Measurements from ENCODE around the gene BICD2.
A peak's percentile ranks its signal among the peaks of the same experiment; 100 is the strongest.

BICD2 gene

DNA sequence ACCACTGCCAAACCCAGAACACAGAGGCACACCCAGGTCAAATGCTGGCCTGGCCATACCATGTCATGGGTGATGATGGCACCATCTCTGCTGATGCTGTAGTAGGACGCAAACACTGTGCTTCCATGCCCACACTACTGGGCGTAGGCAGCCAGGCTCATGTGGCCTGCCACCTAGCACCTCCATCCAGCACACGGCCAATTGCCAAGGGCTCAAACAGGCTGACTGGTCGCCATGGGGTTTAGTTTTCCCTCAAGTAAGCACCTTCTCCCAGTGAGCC is 39.4 kb downstream of the BICD2 start:
- H3K27me3 Mint-ChIP-seq (ENCODE audit: low read depth, poor library complexity): peaks cover 4% of the 10 kb centered on the region
- H3K27ac Mint-ChIP-seq: no peak overlapping the region
- no peak overlapping the region for H3K4me3 Mint-ChIP-seq
- no peak for DNase-seq
- H3K4me1 Mint-ChIP-seq: peaks cover 55% of the 10 kb centered on the region
- H3K9me3 Mint-ChIP-seq: no peaks in the 10 kb centered on the region
- TF ChIP-seq, protein P1, sequence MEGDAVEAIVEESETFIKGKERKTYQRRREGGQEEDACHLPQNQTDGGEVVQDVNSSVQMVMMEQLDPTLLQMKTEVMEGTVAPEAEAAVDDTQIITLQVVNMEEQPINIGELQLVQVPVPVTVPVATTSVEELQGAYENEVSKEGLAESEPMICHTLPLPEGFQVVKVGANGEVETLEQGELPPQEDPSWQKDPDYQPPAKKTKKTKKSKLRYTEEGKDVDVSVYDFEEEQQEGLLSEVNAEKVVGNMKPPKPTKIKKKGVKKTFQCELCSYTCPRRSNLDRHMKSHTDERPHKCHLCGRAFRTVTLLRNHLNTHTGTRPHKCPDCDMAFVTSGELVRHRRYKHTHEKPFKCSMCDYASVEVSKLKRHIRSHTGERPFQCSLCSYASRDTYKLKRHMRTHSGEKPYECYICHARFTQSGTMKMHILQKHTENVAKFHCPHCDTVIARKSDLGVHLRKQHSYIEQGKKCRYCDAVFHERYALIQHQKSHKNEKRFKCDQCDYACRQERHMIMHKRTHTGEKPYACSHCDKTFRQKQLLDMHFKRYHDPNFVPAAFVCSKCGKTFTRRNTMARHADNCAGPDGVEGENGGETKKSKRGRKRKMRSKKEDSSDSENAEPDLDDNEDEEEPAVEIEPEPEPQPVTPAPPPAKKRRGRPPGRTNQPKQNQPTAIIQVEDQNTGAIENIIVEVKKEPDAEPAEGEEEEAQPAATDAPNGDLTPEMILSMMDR (IDR thresholded peaks at IDR 0.05): no peak
- H3K36me3 Mint-ChIP-seq (ENCODE audit: low read depth): peaks cover 13% of the 10 kb centered on the region

DNA sequence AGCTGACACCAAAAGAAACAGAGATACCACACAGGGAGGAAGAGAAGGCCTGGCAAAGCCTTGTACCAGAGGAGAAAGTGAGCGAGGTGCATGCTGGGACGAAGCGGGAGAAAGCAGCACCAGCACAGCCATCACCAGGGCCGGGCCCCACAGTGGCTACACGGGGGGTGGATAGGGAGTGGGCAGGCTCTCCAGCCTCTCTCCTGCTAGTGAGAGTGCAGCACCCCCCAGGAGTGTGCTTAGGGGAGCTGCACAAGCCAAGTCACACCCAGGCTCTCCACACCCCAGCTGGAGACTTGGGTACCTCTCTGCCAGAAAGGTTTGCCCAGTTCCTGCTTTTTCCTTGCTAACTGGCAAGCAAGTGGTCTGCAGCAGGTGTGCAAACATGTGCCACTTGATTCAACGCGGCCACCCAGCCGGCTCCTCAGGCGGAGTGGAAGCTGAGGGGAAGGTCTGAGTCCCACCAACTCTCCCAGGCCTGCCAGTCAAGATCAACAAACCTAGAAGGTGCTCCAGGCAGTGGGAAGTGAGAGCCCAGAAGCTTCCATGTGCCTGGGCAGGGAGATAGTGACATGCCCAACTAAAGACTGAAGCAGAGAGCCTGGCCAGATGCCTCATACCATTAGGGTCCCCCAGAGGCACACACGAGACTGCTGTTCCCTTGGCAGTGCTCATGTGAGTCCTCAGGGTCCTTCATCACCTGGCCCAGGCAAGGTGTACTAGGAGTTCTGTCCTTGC is 39.9 kb downstream of the BICD2 start:
- Mint-ChIP-seq H3K27ac (peak overlapping the region; percentile 89), H3K4me1 (peaks cover 49% of the 10 kb centered on the region), H3K4me3 (no peak overlapping the region), H3K27me3 (ENCODE audit: low read depth, poor library complexity) (peaks cover 4% of the 10 kb centered on the region), H3K9me3 (no peaks in the 10 kb centered on the region), H3K36me3 (ENCODE audit: low read depth) (peaks cover 17% of the 10 kb centered on the region)
- TF ChIP-seq, protein P1 (IDR thresholded peaks at IDR 0.05): no peak
- DNase-seq: no peak

DNA sequence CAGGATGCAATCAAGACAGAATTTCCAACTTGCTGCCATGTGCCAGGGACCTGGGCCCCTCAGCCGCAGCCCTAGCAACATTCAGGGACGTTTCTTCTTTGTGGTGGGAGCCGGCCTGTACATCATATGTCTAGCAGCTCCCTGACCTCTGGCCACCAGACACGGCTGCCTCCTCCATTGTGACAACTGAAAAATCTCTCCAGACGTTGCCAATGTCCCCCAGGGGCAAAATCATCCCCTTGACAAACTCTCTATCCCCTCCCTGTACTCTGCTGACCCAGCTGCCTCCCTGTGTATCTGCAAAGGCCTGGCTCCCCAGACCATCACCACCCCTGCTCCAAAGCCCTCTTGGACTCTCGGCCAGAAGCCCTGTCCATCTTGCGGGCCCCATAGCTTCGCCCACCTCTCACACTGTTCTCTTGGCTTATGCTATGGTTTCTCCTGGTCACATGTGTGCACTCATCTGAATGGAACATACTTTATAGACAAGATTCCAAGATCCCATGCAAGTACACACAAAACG is 40.8 kb downstream of the BICD2 start:
- no peaks in the 10 kb centered on the region for H3K9me3 Mint-ChIP-seq
- peaks cover under 1% of the 10 kb centered on the region for H3K27me3 Mint-ChIP-seq (ENCODE audit: low read depth, poor library complexity)
- no peak for DNase-seq
- peaks cover 23% of the 10 kb centered on the region for H3K36me3 Mint-ChIP-seq (ENCODE audit: low read depth)
- peak overlapping the region; percentile 89 for H3K27ac Mint-ChIP-seq
- TF ChIP-seq, protein P1 (IDR thresholded peaks at IDR 0.05): no peak
- H3K4me1 Mint-ChIP-seq: peaks cover 41% of the 10 kb centered on the region
- no peak overlapping the region for H3K4me3 Mint-ChIP-seq

DNA sequence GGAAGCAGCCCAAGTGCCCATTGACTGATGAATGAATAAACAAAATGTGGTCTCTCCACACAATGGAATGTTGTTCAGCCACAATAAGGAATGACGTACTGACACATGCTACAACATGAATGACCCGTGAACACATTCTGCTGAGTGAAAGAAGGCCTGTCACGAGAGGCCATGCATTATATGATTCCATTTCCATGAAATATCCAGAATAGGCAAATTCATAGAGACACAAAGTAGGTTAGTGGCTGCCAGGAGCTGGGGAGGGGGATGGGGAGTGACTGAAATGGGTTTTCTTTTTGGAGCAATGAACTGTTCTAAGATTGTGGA is 41.4 kb downstream of the BICD2 start:
- H3K4me3 Mint-ChIP-seq: no peak overlapping the region
- H3K36me3 Mint-ChIP-seq (ENCODE audit: low read depth): peaks cover 23% of the 10 kb centered on the region
- TF ChIP-seq, protein P1 (IDR thresholded peaks at IDR 0.05): no peak
- H3K9me3 Mint-ChIP-seq: no peaks in the 10 kb centered on the region
- peaks cover 40% of the 10 kb centered on the region for H3K4me1 Mint-ChIP-seq
- H3K27ac Mint-ChIP-seq: peak overlapping the region; percentile 48
- no peak for DNase-seq
- no peaks in the 10 kb centered on the region for H3K27me3 Mint-ChIP-seq (ENCODE audit: low read depth, poor library complexity)

DNA sequence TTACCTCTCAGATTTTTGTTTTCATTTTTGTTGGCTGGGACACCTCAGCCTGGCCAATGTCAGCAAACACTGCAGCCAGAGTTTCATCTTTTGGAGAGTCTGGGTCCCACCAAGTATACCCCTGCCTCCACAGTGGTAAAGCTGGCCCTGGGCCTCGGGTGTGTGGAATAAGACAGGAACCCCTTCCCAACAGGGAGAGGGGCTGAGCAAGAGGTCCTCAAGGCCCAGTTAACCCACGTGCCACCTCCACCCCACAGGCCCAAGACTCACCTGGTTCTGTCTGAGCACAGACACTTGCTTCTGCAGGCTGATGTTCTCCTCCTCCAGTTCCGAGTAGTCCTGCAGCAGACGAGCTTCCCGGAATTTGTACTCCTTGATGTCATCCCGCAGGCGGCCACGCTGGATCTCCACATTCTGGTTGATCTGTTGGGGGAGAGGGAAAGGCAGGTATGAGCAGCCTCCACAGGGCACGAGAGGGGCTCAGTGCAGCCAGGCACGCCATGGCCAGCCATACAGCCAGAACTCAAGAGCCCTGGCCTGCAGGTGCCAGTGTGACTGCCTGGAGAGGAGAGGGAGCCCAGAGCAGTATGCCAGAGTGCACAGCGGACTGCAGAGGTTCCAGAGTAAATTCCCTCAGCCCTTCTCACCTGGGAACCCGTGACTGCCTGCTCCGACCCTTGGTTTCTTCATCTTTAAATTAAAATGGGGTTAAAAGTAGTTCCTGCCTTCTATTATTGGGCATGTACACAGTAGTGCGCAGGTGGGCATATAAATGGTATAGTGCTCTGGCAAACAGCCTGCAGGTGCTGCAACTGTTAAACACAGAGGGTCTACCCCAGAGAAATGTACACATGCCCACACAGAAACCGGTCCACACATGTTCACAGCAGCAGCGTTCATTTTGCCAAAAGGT is 42.0 kb downstream of the BICD2 start:
- DNase-seq: no peak
- TF ChIP-seq, protein P1 (IDR thresholded peaks at IDR 0.05): no peak
- Mint-ChIP-seq H3K4me3 (no peak overlapping the region), H3K9me3 (no peaks in the 10 kb centered on the region), H3K27me3 (ENCODE audit: low read depth, poor library complexity) (no peaks in the 10 kb centered on the region), H3K36me3 (ENCODE audit: low read depth) (peaks cover 23% of the 10 kb centered on the region), H3K4me1 (peaks cover 34% of the 10 kb centered on the region), H3K27ac (peak overlapping the region; percentile 48)

Measured in nephron progenitor cell (in vitro differentiated cells).